ENCODE results near the gene SLCO4C1.

The SLCO4C1 gene

DNA sequence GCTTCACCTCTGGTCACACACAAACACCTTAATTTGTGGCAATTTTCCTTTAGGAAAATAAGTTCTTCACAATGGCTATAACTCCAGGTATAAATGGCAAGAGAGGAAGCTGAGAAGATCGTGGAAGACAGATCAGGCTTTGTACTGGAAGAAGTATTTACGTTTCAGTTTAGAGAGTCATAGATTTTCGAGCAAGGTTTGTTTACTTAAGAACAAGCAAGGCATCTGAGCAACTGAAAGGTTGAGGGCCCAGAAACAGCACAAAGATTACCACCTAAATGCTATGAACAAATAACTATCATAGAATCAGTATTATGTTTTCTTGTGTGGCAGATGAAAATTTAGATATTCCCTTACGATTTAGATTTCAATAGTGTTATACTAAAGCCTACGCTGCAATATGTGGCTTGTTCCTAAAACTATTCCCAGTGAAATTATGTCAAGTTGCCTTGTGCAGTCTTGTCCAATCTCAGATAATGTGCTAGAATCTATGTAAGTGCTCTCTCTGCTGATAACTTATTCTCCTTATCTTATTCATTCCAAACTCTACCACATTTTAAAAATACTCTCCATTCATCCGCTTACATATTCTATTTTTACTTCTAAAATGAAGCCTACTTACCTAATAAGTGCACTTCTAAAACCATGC is 6.7 kb downstream of the SLCO4C1 start:
- Histone ChIP-seq H3K27me3 (ENCODE audit: insufficient read depth, low read depth) (no peaks in the 10 kb centered on the region), H3K27ac (no peak overlapping the region), H3K4me2 (no peak overlapping the region), H3K4me1 (ENCODE audit: low read depth, poor library complexity, severe bottlenecking) (no peaks in the 10 kb centered on the region), H3K9ac (no peak overlapping the region), H3K4me3 (IDR thresholded peaks at IDR 0.05; ENCODE audit: insufficient read depth, low read depth, low read length) (no peak overlapping the region), H3K79me2 (ENCODE audit: insufficient read depth, low read depth) (no peaks in the 10 kb centered on the region), H3K36me3 (ENCODE audit: insufficient read depth) (no peaks in the 10 kb centered on the region), H2AFZ (ENCODE audit: low read depth) (no peak overlapping the region), H4K20me1 (ENCODE audit: insufficient read depth) (no peaks in the 10 kb centered on the region)
- TF ChIP-seq CTCF (conservative IDR thresholded peaks at IDR 0.05; ENCODE audit: low read depth, low read length): no peak

DNA sequence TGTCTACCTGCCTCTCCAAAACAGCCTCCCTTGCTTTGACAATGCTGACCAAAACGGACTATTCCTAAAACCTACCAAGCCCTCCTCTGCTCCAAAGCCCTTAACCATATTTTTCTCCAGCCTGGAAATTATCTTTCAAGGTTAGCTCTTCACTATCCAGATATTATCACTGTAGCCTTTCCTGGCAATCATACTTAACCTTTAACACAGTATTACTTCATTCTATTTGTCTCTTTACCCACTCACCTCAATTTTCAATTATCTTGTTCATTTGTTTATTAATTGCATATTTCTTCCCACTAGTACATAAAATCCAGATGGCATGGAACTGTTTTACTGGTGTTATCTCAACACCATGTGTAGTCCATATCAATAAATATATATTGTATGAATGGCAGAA is 7.5 kb downstream of the SLCO4C1 start:
- Histone ChIP-seq H3K36me3 (ENCODE audit: insufficient read depth) (no peaks in the 10 kb centered on the region), H3K27ac (no peak overlapping the region), H3K4me1 (ENCODE audit: low read depth, poor library complexity, severe bottlenecking) (no peaks in the 10 kb centered on the region), H4K20me1 (ENCODE audit: insufficient read depth) (no peaks in the 10 kb centered on the region), H3K4me2 (no peak overlapping the region), H3K27me3 (ENCODE audit: insufficient read depth, low read depth) (no peaks in the 10 kb centered on the region), H3K79me2 (ENCODE audit: insufficient read depth, low read depth) (no peaks in the 10 kb centered on the region), H2AFZ (ENCODE audit: low read depth) (no peak overlapping the region), H3K4me3 (IDR thresholded peaks at IDR 0.05; ENCODE audit: insufficient read depth, low read depth, low read length) (no peak overlapping the region), H3K9ac (no peak overlapping the region)
- TF ChIP-seq CTCF (conservative IDR thresholded peaks at IDR 0.05; ENCODE audit: low read depth, low read length): no peak

GRCh38 chr5:102286476-102286875 is 9.6 kb downstream of the SLCO4C1 start:
- Histone ChIP-seq H3K4me2 (no peak overlapping the region), H3K27me3 (ENCODE audit: insufficient read depth, low read depth) (no peaks in the 10 kb centered on the region), H3K36me3 (ENCODE audit: insufficient read depth) (no peaks in the 10 kb centered on the region), H2AFZ (ENCODE audit: low read depth) (no peak overlapping the region), H4K20me1 (ENCODE audit: insufficient read depth) (no peaks in the 10 kb centered on the region), H3K9ac (no peak overlapping the region), H3K4me1 (ENCODE audit: low read depth, poor library complexity, severe bottlenecking) (no peaks in the 10 kb centered on the region), H3K4me3 (IDR thresholded peaks at IDR 0.05; ENCODE audit: insufficient read depth, low read depth, low read length) (no peak overlapping the region), H3K27ac (no peak overlapping the region), H3K79me2 (ENCODE audit: insufficient read depth, low read depth) (no peaks in the 10 kb centered on the region)
- TF ChIP-seq CTCF (conservative IDR thresholded peaks at IDR 0.05; ENCODE audit: low read depth, low read length): no peak

DNA sequence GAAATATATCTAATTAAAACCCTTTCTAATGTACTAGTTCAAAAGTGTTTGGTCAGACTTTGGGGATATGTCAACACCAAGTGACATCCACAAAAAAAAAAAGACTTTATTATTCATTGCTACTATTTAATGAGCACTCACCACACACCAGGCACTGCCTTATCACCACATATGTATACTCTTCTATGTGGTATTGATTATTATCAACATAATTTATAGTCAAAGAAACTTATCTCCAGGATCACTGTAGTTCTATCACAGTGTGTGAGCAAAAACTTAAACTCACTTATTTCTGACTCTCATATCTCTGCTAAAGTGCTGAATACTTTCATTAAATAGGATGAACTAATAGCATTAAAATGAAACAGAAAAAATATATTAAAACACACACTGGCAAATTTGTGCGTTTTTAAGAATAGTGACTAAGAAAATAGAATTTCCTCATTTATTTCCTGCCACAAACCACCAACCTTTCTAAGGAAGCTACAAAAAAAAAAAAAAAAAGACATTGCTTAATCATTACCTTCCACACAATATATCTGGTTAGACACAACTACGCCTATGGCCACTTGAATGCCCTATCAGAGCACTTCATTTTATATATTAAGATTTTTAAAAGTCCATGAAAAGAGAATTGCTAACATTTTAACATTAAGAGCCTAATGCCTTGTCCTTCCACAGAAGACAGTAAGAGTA is 12.8 kb downstream of the SLCO4C1 start:
- TF ChIP-seq CTCF (conservative IDR thresholded peaks at IDR 0.05; ENCODE audit: low read depth, low read length): no peak
- Histone ChIP-seq H3K4me3 (IDR thresholded peaks at IDR 0.05; ENCODE audit: insufficient read depth, low read depth, low read length) (no peak overlapping the region), H3K9ac (no peak overlapping the region), H3K36me3 (ENCODE audit: insufficient read depth) (no peaks in the 10 kb centered on the region), H2AFZ (ENCODE audit: low read depth) (no peak overlapping the region), H3K4me2 (no peak overlapping the region), H3K27ac (no peak overlapping the region), H3K27me3 (ENCODE audit: insufficient read depth, low read depth) (no peaks in the 10 kb centered on the region), H4K20me1 (ENCODE audit: insufficient read depth) (no peaks in the 10 kb centered on the region), H3K79me2 (ENCODE audit: insufficient read depth, low read depth) (no peaks in the 10 kb centered on the region), H3K4me1 (ENCODE audit: low read depth, poor library complexity, severe bottlenecking) (no peaks in the 10 kb centered on the region)
